Measurements from ENCODE around the gene GPC6.
A peak's percentile ranks its signal among the peaks of the same experiment; 100 is the strongest.

Gene GPC6

GRCh38 chr13:94080527-94080926 is 853.9 kb downstream of the GPC6 start:
- FAIRE-seq (no peak), DNase-seq (ENCODE audit: low spot score) (no peak)

- DNase-seq (ENCODE audit: low spot score): no peak
- no peak for FAIRE-seq
Measured at GRCh38 chr13:94087100-94087499, 860.5 kb downstream of the GPC6 start.

- FAIRE-seq (no peak), DNase-seq (ENCODE audit: low spot score) (no peak)
Measured at GRCh38 chr13:94088742-94089141, 862.1 kb downstream of the GPC6 start.

GRCh38 chr13:94090773-94091480 is 864.3 kb downstream of the GPC6 start:
- DNase-seq (ENCODE audit: low spot score): no peak
- no peak for FAIRE-seq

GRCh38 chr13:94093652-94094315 is 867.2 kb downstream of the GPC6 start:
- FAIRE-seq (no peak), DNase-seq (ENCODE audit: low spot score) (no peak)

GRCh38 chr13:94109715-94110374 is 883.2 kb downstream of the GPC6 start:
- DNase-seq (ENCODE audit: low spot score) (peak; percentile 65), FAIRE-seq (peak; percentile 77)

- FAIRE-seq: peak; percentile 98
- peak; percentile 86 for DNase-seq (ENCODE audit: low spot score)
Measured at GRCh38 chr13:94112227-94112626, 885.6 kb downstream of the GPC6 start.

- no peak for FAIRE-seq
- DNase-seq (ENCODE audit: low spot score): no peak
Measured at GRCh38 chr13:94112731-94113130, 886.1 kb downstream of the GPC6 start.

GRCh38 chr13:94113245-94113644 is 886.6 kb downstream of the GPC6 start:
- no peak for DNase-seq (ENCODE audit: low spot score)
- no peak for FAIRE-seq

- DNase-seq (ENCODE audit: low spot score): no peak
- FAIRE-seq: no peak
Measured at GRCh38 chr13:94114166-94114565, 887.6 kb downstream of the GPC6 start.

- DNase-seq (ENCODE audit: low spot score) (no peak), FAIRE-seq (no peak)
Measured at GRCh38 chr13:94115054-94115453, 888.4 kb downstream of the GPC6 start.

GRCh38 chr13:94119360-94119936 is 892.8 kb downstream of the GPC6 start:
- DNase-seq (ENCODE audit: low spot score) (peak; percentile 45), FAIRE-seq (peak; percentile 76)

GRCh38 chr13:94120878-94121277 is 894.3 kb downstream of the GPC6 start:
- FAIRE-seq (no peak), DNase-seq (ENCODE audit: low spot score) (no peak)

GRCh38 chr13:94121686-94122085 is 895.1 kb downstream of the GPC6 start:
- peak; percentile 95 for FAIRE-seq

GRCh38 chr13:94122300-94122915 is 895.8 kb downstream of the GPC6 start:
- DNase-seq (ENCODE audit: low spot score): no peak
- FAIRE-seq: no peak

More at GRCh38 chr13:94121686-94122085, 895.1 kb downstream of the GPC6 start:
- DNase-seq (ENCODE audit: low spot score): peak; percentile 79

GRCh38 chr13:94123557-94123956 is 897.0 kb downstream of the GPC6 start:
- no peak for FAIRE-seq

GRCh38 chr13:94128430-94128829 is 901.8 kb downstream of the GPC6 start:
- DNase-seq (ENCODE audit: low spot score) (peak; percentile 77), FAIRE-seq (peak; percentile 91)

More at GRCh38 chr13:94123557-94123956, 897.0 kb downstream of the GPC6 start:
- DNase-seq (ENCODE audit: low spot score): no peak

GRCh38 chr13:94129490-94129894 is 902.9 kb downstream of the GPC6 start:
- DNase-seq (ENCODE audit: low spot score): no peak
- no peak for FAIRE-seq

GRCh38 chr13:94138831-94139230 is 912.2 kb downstream of the GPC6 start:
- no peak for DNase-seq (ENCODE audit: low spot score)
- FAIRE-seq: no peak

GRCh38 chr13:94139393-94139995 is 912.9 kb downstream of the GPC6 start:
- no peak for FAIRE-seq
- DNase-seq (ENCODE audit: low spot score): no peak

GRCh38 chr13:94140027-94140426 is 913.4 kb downstream of the GPC6 start:
- DNase-seq (ENCODE audit: low spot score) (no peak), FAIRE-seq (no peak)

Measured in RCC 7860 (cell line).